Measurements from ENCODE around the gene CTCFL. TPM values are rescaled to one million over a fixed set of nuclear protein-coding genes. Genes with fewer than 3 reads are reported as not detected.

CTCFL gene
- total and polyA plus RNA-seq, 2 donors (not counting 3 experiments of a cell fraction or from before 2014, with no cell fraction given), result not detected

DNA sequence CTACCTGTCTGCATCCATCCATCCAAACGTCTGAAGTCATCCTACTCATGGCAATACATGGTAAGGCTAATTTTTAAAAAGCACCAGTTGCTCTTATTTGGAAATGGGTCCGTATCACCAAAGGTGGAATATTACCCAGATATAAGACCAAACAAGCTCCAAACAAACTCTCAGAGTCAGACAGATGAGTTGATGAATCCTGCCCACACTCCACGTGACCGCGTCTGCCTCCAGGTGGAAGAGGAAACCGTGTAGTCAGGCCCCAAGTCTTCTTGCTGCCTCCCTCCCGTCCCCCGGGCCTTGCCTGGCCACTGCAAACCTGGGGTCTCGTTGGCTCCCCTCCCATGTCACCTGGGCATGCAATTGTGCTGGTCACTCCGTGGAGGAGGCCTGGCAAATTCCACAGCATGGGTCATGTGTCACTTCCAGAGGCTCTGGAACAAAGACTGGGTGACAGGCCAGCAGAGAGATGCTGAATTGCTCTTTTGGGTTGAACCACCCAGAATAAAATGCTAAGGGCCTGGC lies 31.8 kb downstream of the CTCFL start:
- intact Hi-C loops (cut with micrococcal nuclease), result loop anchor here (10.0 kb wide), 2 partner anchors 398 to 938 kb away; no protein-coding TSS in a partner anchor
- TF ChIP-seq MYC (IDR thresholded peaks at IDR 0.05; ENCODE audit: low read depth, low read length) (no peak), POLR2AphosphoS5 (IDR thresholded peaks at IDR 0.05; ENCODE audit: insufficient read depth, low read depth, low read length) (no peak), JUN (IDR thresholded peaks at IDR 0.05; ENCODE audit: borderline replicate concordance, insufficient read depth, insufficient read length, low read depth) (no peak), FOS (IDR thresholded peaks at IDR 0.05; ENCODE audit: borderline replicate concordance, insufficient read depth, low read length) (no peak), POLR2A (IDR thresholded peaks at IDR 0.05; ENCODE audit: low read depth, low read length) (no peak), EZH2 (IDR thresholded peaks at IDR 0.05; ENCODE audit: borderline replicate concordance, low read depth, low read length, severe bottlenecking) (no peak), GATA2 (IDR thresholded peaks at IDR 0.05; ENCODE audit: insufficient read depth, insufficient read length, low read depth, low read length) (no peak)
- TF ChIP-seq, protein P1, sequence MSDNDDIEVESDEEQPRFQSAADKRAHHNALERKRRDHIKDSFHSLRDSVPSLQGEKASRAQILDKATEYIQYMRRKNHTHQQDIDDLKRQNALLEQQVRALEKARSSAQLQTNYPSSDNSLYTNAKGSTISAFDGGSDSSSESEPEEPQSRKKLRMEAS (IDR thresholded peaks at IDR 0.05; ENCODE audit: insufficient read depth, insufficient read length), result no peak
- TF ChIP-seq, protein P2, sequence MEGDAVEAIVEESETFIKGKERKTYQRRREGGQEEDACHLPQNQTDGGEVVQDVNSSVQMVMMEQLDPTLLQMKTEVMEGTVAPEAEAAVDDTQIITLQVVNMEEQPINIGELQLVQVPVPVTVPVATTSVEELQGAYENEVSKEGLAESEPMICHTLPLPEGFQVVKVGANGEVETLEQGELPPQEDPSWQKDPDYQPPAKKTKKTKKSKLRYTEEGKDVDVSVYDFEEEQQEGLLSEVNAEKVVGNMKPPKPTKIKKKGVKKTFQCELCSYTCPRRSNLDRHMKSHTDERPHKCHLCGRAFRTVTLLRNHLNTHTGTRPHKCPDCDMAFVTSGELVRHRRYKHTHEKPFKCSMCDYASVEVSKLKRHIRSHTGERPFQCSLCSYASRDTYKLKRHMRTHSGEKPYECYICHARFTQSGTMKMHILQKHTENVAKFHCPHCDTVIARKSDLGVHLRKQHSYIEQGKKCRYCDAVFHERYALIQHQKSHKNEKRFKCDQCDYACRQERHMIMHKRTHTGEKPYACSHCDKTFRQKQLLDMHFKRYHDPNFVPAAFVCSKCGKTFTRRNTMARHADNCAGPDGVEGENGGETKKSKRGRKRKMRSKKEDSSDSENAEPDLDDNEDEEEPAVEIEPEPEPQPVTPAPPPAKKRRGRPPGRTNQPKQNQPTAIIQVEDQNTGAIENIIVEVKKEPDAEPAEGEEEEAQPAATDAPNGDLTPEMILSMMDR (IDR thresholded peaks at IDR 0.05; ENCODE audit: extremely low read depth in 1 of 2, insufficient read depth in 1 of 2, low read depth in 1 of 2, low read length in 2 of 2), result no peak
- H3K9ac ChIP-seq (replicated peaks; ENCODE audit: extremely low read depth, insufficient read depth, low read length), result no peak overlapping the region
- CTCF ChIA-PET, result interaction anchor here (1.6 to 2.0 kb wide), 2 partner anchors 108 to 113 kb away, joined by 4 to 14 read pairs; no protein-coding TSS in a partner anchor
- DNase-seq (ENCODE audit: low read depth, low spot score), result no peak
- H3K27ac ChIP-seq (ENCODE audit: insufficient read depth, low read depth, low read length), result no peak overlapping the region
- H3K79me2 ChIP-seq (ENCODE audit: control insufficient read depth, insufficient read depth, low read length), result no peaks in the 10 kb centered on the region
- POLR2A ChIA-PET, result no interaction called here
- no TSS peak for BruUV-seq (replicated peaks)
- no peak for FAIRE-seq
- H3K4me2 ChIP-seq (ENCODE audit: insufficient read depth, low read length), result no peak overlapping the region
- H3K9me1 ChIP-seq (replicated peaks; ENCODE audit: control insufficient read depth, extremely low read depth, insufficient read depth, low read length), result no peaks in the 10 kb centered on the region
- dilution Hi-C loops (cut with MboI; ENCODE audit: extremely low pct_ligation_motif_present, low sequenced_read_pairs), result no loop called here
- peaks cover 2% of the 10 kb centered on the region for H3K4me1 ChIP-seq (ENCODE audit: control insufficient read depth, extremely low read depth, insufficient read depth, low read length)
- H3K9me3 ChIP-seq (replicated peaks; ENCODE audit: control insufficient read depth, insufficient read depth, low read length), result no peaks in the 10 kb centered on the region
- peaks cover 7 to 16% of the 10 kb centered on the region in 2 experiments for H3K27me3 ChIP-seq (ENCODE audit: control insufficient read depth in 2 of 2, insufficient read depth in 2 of 2, low read length in 2 of 2)
- no peak overlapping the region for H2AFZ ChIP-seq (ENCODE audit: low read depth, low read length)
- no peak overlapping the region for H3K4me3 ChIP-seq (replicated peaks in 1 of 3; ENCODE audit: insufficient read depth in 1 of 3, low read depth in 1 of 3, low read length in 3 of 3)
- no peaks in the 10 kb centered on the region for H4K20me1 ChIP-seq (replicated peaks; ENCODE audit: control insufficient read depth, extremely low read depth, insufficient read depth, low read length)
- H3K36me3 ChIP-seq (ENCODE audit: control insufficient read depth in 2 of 2, extremely low read depth in 1 of 2, insufficient read depth in 2 of 2, low read length in 2 of 2), result no peaks in the 10 kb centered on the region

Measured in endothelial cell of umbilical vein (primary cell).